Astrocyte of the spinal cord (primary cell): ENCODE measurements around the gene TMEM14A.

ENCODE experiments used
- DNase-seq: peaks from one replicate; pipeline ENCODE4 v3.0.0; 2011; ENCODE audit warnings: low read depth, low spot score
- H3K4me3 ChIP-seq: 2 replicates; pipeline ENCODE4 v1.5.1; 2011; ENCODE audit warnings: low read depth, mild to moderate bottlenecking, low read length, moderate library complexity
- in situ Hi-C: cut with HindIII; loops from 2 replicates; pipeline ENCODE4 v1.10.0; 2017; ENCODE audit warnings: low sequenced_read_pairs
- TF ChIP-seq, protein P1 (sequence below): IDR thresholded peaks from 2 replicates; pipeline ENCODE4 v1.5.1; 2012; ENCODE audit warnings: low read depth, mild to moderate bottlenecking, low read length, inconsistent platforms

The TMEM14A gene

DNA sequence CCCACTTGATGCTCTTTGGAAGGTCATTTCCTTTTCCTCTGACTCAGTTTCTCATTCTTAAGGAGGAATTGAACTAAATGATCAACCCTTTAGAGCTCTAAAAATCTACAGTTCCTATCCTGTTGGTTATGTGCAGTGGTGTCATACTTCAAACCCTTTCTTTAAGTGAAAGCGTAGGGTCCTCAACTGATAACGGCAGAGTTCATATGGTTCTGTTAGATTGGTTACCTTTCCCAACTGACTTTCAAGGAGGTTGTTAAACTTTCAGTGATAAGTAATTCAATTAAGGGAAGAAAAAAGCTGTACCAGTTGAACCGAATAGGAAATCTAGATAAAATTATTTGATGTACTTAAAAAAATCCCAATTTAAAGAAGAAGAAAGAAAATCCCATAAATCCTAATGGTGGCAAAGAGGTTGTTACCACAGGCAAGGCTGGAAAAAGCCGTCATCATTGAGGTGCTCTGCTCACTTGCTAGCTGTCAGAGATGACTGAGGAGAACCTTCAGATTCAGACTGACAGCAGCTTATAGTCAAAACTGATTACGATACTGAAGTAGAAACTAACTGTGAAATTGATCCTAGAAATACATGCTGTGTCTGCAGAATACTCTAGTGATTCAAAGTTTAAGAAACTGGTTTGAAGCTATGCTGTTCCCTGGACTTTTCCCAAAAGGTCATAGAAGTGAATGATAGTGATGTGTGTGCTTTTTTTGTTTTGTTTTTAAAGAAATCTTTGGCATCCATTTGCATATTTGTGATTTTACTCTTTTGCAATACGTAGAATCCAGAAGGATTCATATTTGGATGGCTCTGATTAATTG, 16.2 kb downstream of the TMEM14A start:
- in situ Hi-C loops = no loop called here

DNA sequence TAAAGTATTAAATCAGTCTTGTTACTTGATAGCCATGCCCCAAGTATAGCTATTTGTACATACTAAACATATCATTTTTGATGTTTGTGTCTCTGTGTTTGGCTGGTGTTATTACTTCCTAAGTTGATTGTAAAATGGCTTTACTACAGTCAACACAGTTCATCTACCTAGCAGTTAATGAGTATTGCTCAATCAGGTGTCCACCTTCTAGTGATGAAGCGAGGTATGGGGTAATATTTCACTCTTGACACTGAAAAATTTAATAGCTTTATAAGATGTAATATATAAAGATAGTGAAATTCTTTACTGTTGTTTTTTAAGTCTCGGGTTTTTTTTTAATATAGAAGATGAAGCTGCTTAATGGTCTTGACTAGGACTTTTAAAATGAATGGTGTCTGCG, 18.9 kb downstream of the TMEM14A start:
- H3K4me3 ChIP-seq = no peak overlapping the region
- in situ Hi-C loops = no loop called here
- no peak for DNase-seq
- TF ChIP-seq, protein P1, sequence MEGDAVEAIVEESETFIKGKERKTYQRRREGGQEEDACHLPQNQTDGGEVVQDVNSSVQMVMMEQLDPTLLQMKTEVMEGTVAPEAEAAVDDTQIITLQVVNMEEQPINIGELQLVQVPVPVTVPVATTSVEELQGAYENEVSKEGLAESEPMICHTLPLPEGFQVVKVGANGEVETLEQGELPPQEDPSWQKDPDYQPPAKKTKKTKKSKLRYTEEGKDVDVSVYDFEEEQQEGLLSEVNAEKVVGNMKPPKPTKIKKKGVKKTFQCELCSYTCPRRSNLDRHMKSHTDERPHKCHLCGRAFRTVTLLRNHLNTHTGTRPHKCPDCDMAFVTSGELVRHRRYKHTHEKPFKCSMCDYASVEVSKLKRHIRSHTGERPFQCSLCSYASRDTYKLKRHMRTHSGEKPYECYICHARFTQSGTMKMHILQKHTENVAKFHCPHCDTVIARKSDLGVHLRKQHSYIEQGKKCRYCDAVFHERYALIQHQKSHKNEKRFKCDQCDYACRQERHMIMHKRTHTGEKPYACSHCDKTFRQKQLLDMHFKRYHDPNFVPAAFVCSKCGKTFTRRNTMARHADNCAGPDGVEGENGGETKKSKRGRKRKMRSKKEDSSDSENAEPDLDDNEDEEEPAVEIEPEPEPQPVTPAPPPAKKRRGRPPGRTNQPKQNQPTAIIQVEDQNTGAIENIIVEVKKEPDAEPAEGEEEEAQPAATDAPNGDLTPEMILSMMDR = no peak

More for the DNA sequence above, 16.2 kb downstream of the TMEM14A start:
- H3K4me3 ChIP-seq = no peak overlapping the region
- DNase-seq = no peak
- TF ChIP-seq, protein P1 = no peak

DNA sequence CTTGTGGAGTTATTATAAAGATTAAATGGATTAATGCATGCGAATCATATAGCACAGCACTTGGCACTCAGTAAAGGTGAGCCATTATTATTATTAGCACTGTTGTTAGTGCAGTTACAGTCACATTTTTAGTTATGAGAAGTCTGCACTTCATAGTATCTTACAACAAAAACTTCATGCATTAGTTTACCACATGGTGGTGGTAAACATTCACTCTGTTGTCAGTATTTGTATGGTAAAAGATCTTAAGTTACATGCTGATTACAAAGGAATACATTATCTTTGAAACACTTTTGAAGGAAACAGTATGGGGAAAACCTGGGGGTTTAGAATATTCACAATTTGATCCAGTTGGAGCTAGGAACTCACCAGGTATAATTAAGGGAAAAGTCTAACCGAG, 20.8 kb downstream of the TMEM14A start:
- no peak for DNase-seq
- in situ Hi-C loops = no loop called here

GRCh38 chr6:52693773-52694172, 22.9 kb downstream of the TMEM14A start:
- no peak overlapping the region for H3K4me3 ChIP-seq
- TF ChIP-seq, protein P1 = no peak
- no peak for DNase-seq
- in situ Hi-C loops = no loop called here

More for the DNA sequence above, 20.8 kb downstream of the TMEM14A start:
- TF ChIP-seq, protein P1 = no peak
- H3K4me3 ChIP-seq = no peak overlapping the region

- DNase-seq = no peak
- in situ Hi-C loops = no loop called here
- TF ChIP-seq, protein P1 = no peak
- no peak overlapping the region for H3K4me3 ChIP-seq
Measured at GRCh38 chr6:52694404-52694803, 23.5 kb downstream of the TMEM14A start.

- no peak overlapping the region for H3K4me3 ChIP-seq
- DNase-seq = no peak
- TF ChIP-seq, protein P1 = no peak
- in situ Hi-C loops = no loop called here
Measured at GRCh38 chr6:52696418-52696817, 25.5 kb downstream of the TMEM14A start.
